HEK293T (cell line): ENCODE data around the gene GBP7.
"Not testable (repeated sequence)": the region's sequence is repeated elsewhere in the genome, so short reads cannot be mapped to it uniquely, and the experiment has no call there.

Experiments used
- CTCF ChIA-PET: fragments of 350-600 bp; formaldehyde crosslinking; extraction: SDS; loops from one replicate; lab custom pipeline; 2021; ENCODE audit warnings: antibody characterized with exemption, inconsistent platforms; lab: Yijun Ruan, JAX
- POLR2A ChIA-PET: fragments of 350-600 bp; formaldehyde crosslinking; extraction: SDS; loops from one replicate; lab custom pipeline; 2020; ENCODE audit warnings: antibody characterized with exemption, inconsistent platforms; lab: Yijun Ruan, JAX
- DNase-seq: peaks from one replicate; pipeline ENCODE4 v3.0.0; 2012; ENCODE audit warnings: mixed read lengths; ENCODE audit errors: extremely low spot score
- ARNT ChIP-seq: fragments of 450-650 bp; IDR thresholded peaks from 2 replicates; pipeline ENCODE4 v1.6.1; 2017; ENCODE audit warnings: mild to moderate bottlenecking
- BHLHE40 ChIP-seq: fragments of 450-650 bp; IDR thresholded peaks from 2 replicates; pipeline ENCODE4 v1.6.1; 2016; ENCODE audit warnings: mild to moderate bottlenecking, moderate library complexity, borderline replicate concordance
- CTBP1 ChIP-seq: fragments of 450-650 bp; IDR thresholded peaks from 2 replicates; pipeline ENCODE4 v1.6.1; 2016; ENCODE audit warnings: borderline replicate concordance
- ELF4 ChIP-seq: fragments of 450-650 bp; IDR thresholded peaks from 2 replicates; pipeline ENCODE4 v1.6.1; 2017; ENCODE audit warnings: antibody characterized with exemption
- FOXA1 ChIP-seq: fragments of 450-650 bp; IDR thresholded peaks from 2 replicates; pipeline ENCODE4 v1.6.1; 2016; ENCODE audit warnings: mild to moderate bottlenecking
- FOXK2 ChIP-seq: fragments of 450-650 bp; IDR thresholded peaks from 2 replicates; pipeline ENCODE4 v1.6.1; 2016; ENCODE audit warnings: mild to moderate bottlenecking
- FOXM1 ChIP-seq: fragments of 450-650 bp; IDR thresholded peaks from 2 replicates; pipeline ENCODE4 v1.6.1; 2017; ENCODE audit warnings: mild to moderate bottlenecking, borderline replicate concordance
- HDGF ChIP-seq: fragments of 450-650 bp; IDR thresholded peaks from 2 replicates; pipeline ENCODE4 v1.6.1; 2017; ENCODE audit warnings: antibody characterized with exemption, borderline replicate concordance
- L3MBTL2 ChIP-seq: fragments of 450-650 bp; conservative IDR thresholded peaks from 2 replicates; pipeline ENCODE4 v1.6.1; 2016; ENCODE audit warnings: mild to moderate bottlenecking
- LEF1 ChIP-seq: fragments of 450-650 bp; IDR thresholded peaks from 2 replicates; pipeline ENCODE4 v1.6.1; 2017; ENCODE audit warnings: mild to moderate bottlenecking, borderline replicate concordance
- NFRKB ChIP-seq: fragments of 450-650 bp; IDR thresholded peaks from 2 replicates; pipeline ENCODE4 v1.6.1; 2016; ENCODE audit warnings: mild to moderate bottlenecking, moderate library complexity
- SP1 ChIP-seq: fragments of 450-650 bp; IDR thresholded peaks from 2 replicates; pipeline ENCODE4 v1.6.1; 2017
- SUZ12 ChIP-seq: fragments of 450-650 bp; IDR thresholded peaks from 2 replicates; pipeline ENCODE4 v1.6.1; 2016; ENCODE audit warnings: mild to moderate bottlenecking
- TARDBP ChIP-seq: fragments of 450-650 bp; IDR thresholded peaks from 2 replicates; pipeline ENCODE4 v1.6.1; 2016
- ZNF384 ChIP-seq: fragments of 450-650 bp; IDR thresholded peaks from 2 replicates; pipeline ENCODE4 v1.6.1; 2016
- TF ChIP-seq, protein P1 (sequence below): fragments of 450-650 bp; IDR thresholded peaks from 2 replicates; pipeline ENCODE4 v1.6.1; 2016

GBP7 gene, protein sequence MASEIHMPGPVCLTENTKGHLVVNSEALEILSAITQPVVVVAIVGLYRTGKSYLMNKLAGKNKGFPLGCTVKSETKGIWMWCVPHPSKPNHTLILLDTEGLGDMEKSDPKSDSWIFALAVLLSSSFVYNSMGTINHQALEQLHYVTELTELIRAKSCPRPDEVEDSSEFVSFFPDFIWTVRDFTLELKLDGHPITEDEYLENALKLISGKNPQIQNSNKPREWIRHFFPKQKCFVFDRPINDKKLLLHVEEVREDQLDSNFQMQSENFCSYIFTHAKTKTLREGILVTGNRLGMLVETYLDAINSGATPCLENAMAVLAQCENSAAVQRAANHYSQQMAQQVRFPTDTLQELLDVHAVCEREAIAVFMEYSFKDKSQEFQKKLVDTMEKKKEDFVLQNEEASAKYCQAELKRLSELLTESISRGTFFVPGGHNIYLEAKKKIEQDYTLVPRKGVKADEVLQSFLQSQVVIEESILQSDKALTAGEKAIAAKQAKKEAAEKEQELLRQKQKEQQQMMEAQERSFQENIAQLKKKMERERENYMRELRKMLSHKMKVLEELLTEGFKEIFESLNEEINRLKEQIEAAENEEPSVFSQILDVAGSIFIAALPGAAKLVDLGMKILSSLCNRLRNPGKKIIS

DNA sequence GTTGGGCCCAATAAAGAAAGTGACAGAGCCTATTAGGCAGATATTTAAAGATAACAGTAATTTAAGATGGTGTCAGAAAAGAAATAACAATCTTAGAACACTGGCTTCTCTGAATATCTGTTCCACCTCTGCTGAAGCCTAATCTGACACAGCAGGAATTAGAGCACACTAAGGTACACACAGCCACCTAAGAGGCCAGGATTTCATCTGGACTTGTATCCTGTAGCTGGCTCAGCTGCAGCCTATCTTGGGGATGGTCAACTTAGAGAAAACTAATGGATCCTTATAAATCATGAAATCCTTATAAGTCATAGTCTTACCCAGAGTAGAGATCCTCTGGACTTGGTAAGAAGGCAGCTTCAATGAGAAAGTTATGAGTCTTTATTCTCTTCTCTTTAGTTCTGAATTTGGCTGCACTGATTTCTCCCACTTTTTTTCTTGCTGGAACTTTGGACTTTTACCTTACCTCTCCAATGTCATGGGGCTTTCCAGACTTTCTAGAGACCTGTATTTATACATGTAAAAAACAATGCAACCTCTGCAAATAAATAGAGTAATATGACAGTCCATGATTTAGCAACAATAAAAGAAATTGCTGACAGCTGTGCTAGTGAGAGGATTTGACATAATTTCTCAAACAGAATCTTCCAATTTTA is at the start of gene GBP7:
TSS of gene GBP7 (minus strand) at position 403 of the 656 bp plus-strand sequence. CDS start 4,068 bp downstream, outside the sequence.
- no peak for DNase-seq
- TF ChIP-seq SP1 (no peak), CTBP1 (no peak), ELF4 (no peak), L3MBTL2 (no peak), SUZ12 (no peak), BHLHE40 (no peak), LEF1 (no peak), FOXK2 (no peak), HDGF (no peak), FOXA1 (no peak), NFRKB (no peak), ZNF384 (no peak)
- TF ChIP-seq, protein P1, sequence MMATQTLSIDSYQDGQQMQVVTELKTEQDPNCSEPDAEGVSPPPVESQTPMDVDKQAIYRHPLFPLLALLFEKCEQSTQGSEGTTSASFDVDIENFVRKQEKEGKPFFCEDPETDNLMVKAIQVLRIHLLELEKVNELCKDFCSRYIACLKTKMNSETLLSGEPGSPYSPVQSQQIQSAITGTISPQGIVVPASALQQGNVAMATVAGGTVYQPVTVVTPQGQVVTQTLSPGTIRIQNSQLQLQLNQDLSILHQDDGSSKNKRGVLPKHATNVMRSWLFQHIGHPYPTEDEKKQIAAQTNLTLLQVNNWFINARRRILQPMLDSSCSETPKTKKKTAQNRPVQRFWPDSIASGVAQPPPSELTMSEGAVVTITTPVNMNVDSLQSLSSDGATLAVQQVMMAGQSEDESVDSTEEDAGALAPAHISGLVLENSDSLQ: no peak
- ChIA-PET POLR2A (no interaction called here), CTCF (no interaction called here)

DNA sequence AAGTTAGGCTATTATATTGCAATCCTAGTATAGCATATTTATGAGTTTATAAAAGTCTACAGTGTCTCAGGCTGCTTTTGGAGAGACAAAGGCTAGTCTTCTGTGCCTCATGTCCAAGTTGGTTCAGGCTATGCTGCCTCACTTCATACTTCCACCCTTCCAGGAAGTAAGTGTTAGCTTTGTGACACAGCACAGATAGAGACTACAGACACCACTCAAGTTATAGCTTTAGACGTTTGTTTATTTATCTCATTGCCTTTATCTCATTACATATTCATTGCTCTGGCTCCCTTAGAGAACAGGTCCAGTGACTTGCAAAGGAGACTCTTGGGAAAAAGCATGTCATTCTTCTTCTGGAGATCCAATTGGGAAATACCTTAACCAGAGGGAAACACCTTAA is 45.5 kb upstream of the GBP7 start:
- ChIA-PET POLR2A (no interaction called here), CTCF (no interaction called here)
- TF ChIP-seq BHLHE40: no peak
- TF ChIP-seq TARDBP: no peak
- no peak for TF ChIP-seq FOXA1
- TF ChIP-seq FOXK2: no peak
- no peak for TF ChIP-seq HDGF
- TF ChIP-seq NFRKB: no peak
- TF ChIP-seq ZNF384: no peak
- no peak for TF ChIP-seq CTBP1
- TF ChIP-seq SP1: no peak
- TF ChIP-seq, protein P1: no peak
- no peak for TF ChIP-seq FOXM1
- TF ChIP-seq L3MBTL2: no peak
- no peak for TF ChIP-seq ELF4
- TF ChIP-seq SUZ12: no peak
- no peak for TF ChIP-seq LEF1
- TF ChIP-seq ARNT: no peak
- DNase-seq: no peak

DNA sequence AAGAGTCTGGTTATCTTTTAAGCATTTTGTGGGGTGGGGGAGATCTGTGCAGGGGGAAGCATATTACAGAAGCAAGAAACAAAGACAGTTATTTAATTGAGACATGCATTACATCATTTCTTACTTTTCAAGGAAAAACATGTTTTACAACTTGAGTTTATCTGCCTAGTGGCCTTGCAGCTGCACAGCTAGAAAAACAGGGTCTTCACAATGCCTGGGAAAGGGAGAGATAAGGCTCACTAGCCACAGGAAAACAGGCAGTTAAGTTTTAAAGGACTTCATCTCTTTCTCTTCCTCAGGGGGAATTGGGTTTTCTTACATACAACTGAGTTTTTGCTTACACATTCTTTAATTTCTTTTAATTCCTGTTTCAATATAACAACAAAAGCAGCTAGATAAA is 44.0 kb upstream of the GBP7 start:
- POLR2A ChIA-PET, DNase-seq, CTCF ChIA-PET: not testable (repeated sequence)

DNA sequence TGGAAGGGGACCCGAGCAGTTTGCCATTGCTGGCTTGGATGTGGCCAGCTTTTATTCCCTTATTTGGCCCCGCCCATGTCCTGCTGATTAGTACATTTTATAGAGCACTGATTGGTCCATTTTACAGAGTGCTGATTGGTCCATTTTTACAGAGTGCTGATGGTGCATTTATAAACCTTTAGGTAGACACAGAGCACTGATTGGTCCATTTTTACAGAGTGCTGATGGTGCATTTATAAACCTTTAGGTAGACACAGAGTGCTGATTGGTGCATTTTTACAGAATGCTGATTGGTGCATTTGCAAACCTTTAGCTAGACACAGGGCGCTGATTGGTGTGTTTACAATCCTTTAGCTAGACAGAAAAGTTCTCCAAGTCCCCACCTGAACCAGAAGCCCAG is 43.1 kb upstream of the GBP7 start:
- POLR2A ChIA-PET, DNase-seq: not testable (repeated sequence)

DNA sequence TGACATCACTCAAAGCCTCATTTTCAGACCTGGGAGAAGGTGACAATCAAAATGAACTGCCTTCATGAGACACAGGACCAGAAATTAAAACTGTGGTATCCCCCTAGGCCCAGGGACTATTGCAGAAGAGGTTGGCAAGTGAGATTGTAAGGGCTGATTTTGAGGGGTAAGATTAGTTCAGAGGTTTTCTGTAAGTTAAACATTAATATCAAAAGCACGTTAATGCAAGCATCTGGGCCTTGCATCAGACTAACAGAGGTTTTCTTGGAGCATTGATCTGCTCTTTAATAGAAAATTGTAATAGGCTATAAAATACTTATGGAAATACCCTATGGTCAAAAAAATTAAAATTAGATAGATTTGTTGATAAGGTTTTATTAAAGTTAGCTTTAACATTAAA is 37.5 kb upstream of the GBP7 start:
- no peak for DNase-seq
- no peak for TF ChIP-seq CTBP1
- TF ChIP-seq FOXM1: no peak
- TF ChIP-seq ELF4: no peak
- no peak for TF ChIP-seq FOXA1
- no peak for TF ChIP-seq NFRKB
- TF ChIP-seq SUZ12: no peak
- TF ChIP-seq LEF1: no peak
- no peak for TF ChIP-seq ARNT
- ChIA-PET CTCF (no interaction called here), POLR2A (no interaction called here)

More for the DNA sequence above, 43.1 kb upstream of the GBP7 start:
- CTCF ChIA-PET: not testable (repeated sequence)

DNA sequence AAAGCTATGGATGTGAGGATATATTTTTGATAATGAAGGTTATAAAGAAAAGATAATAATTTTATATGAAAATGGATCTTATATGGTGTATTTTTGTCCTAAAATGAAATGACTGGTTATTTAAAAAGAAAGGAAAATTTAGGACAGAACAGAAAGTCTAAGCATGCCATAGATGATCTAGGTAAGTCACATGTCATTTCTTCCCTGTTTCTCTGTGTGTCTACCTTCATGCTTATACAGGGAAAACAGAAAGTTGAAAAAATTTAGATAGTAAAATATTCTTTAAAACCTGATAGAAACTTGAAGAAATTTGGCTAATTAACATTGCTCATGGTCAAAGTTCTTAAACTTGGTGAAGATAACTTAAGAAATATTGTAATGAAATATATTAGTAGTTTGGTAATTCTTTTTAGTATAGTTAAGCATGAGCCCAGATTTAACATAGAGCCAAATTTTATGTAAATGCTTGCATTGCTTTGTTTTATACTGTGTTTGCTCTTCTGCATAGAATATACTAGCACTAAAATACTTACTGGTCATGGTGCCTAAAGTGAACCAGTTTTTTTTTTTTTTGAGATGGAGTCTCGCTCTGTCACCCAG is 35.3 kb upstream of the GBP7 start:
- TF ChIP-seq NFRKB (no peak), ELF4 (no peak), ARNT (no peak), SP1 (no peak)
- CTCF ChIA-PET: no interaction called here
- no peak for DNase-seq
- POLR2A ChIA-PET: no interaction called here

DNA sequence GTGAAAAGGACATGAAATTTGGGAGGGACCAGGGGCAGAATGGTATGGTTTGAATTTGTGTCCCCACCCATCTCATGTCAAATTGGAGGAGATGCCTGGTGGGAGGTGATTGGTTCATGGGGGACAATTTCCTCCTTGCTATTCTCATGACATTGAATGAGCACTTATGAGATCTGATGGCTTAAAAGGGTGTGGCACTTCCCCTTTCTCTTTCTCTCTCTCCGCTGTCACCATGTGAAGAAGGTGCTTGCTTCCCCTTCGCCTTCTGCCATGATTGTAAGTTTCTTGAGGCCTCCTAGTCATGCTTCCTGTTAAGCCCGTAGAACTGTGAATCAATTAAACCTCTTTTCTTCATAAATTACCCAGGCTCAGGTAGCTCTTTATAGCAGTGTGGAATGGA is 30.6 kb upstream of the GBP7 start:
- POLR2A ChIA-PET: no interaction called here
- CTCF ChIA-PET: no interaction called here
- no peak for TF ChIP-seq HDGF
- no peak for TF ChIP-seq L3MBTL2
- DNase-seq: no peak
